H1 (cell line): ENCODE results near the gene EXOC6. TPM values are rescaled to one million over a fixed set of nuclear protein-coding genes. Genes with fewer than 3 reads are reported as not detected.

Experiments
- CTCF ChIA-PET: fragments of 300-600 bp; sonication (Branson Sonifier 250); formaldehyde crosslinking; loops from one replicate; lab custom pipeline; 2021; ENCODE audit not compliant: partially characterized antibody; lab: Charles Lee
- POLR2A ChIA-PET: fragments of 300-600 bp; sonication (Branson Sonifier 250); formaldehyde crosslinking; loops from one replicate; lab custom pipeline; 2021; ENCODE audit warnings: inconsistent platforms; ENCODE audit not compliant: partially characterized antibody; lab: Charles Lee
- DNase-seq, 2 experiments: peaks; one replicate each; pipeline versions ENCODE4 v3.0.0 to v3.0.0-alpha.2; 2010 to 2022; ENCODE audit warnings: low spot score in 2 of 2, low read depth in 1 of 2, mixed read lengths in 1 of 2
- FAIRE-seq: peaks from 2 replicates; lab custom pipeline; 2011; peaks lifted over from hg19 to GRCh38; lab: Jason Lieb, UNC
- H2AFZ ChIP-seq: 2 replicates; pipeline ENCODE4 v1.8.1; 2012; ENCODE audit warnings: low read length, inconsistent platforms
- H2AK5ac ChIP-seq: 2 replicates; pipeline ENCODE4 v1.6.1; 2013; ENCODE audit warnings: low read depth, low read length
- H2BK120ac ChIP-seq: replicated peaks from 2 replicates; pipeline ENCODE3; 2013; ENCODE audit warnings: low read depth, low read length, inconsistent platforms
- H2BK12ac ChIP-seq: 2 replicates; pipeline ENCODE4 v1.6.1; 2013; ENCODE audit warnings: low read depth, low read length
- H2BK15ac ChIP-seq: 2 replicates; pipeline ENCODE4 v1.6.1; 2013; ENCODE audit warnings: low read length
- H2BK20ac ChIP-seq: 2 replicates; pipeline ENCODE4 v1.6.1; 2013; ENCODE audit warnings: low read length
- H2BK5ac ChIP-seq: 2 replicates; pipeline ENCODE4 v1.6.1; 2013; ENCODE audit warnings: low read depth, low read length
- H3K14ac ChIP-seq: 2 replicates; pipeline ENCODE4 v1.6.1; 2013; ENCODE audit warnings: inconsistent platforms; ENCODE audit not compliant: insufficient read length
- H3K18ac ChIP-seq: 2 replicates; pipeline ENCODE4 v1.6.1; 2013; ENCODE audit warnings: low read length; ENCODE audit errors: extremely low read depth
- H3K23ac ChIP-seq: 2 replicates; pipeline ENCODE4 v1.6.1; 2013; ENCODE audit warnings: inconsistent platforms; ENCODE audit not compliant: insufficient read length
- H3K23me2 ChIP-seq: 2 replicates; pipeline ENCODE4 v1.6.1; 2013; ENCODE audit warnings: low read depth, low read length
- H3K27ac ChIP-seq: 2 replicates; pipeline ENCODE4 v1.6.1; 2011; ENCODE audit warnings: low read depth, low read length, inconsistent platforms
- H3K27me3 ChIP-seq, 4 experiments: replicated peaks in 1 of 4; 1 replicate in 1 of 4; 2 replicates in 3 of 4; pipeline versions ENCODE4 v1.6.1 to v1.8.1; 2011 to 2013; ENCODE audit warnings: low read length in 3 of 4, mild to moderate bottlenecking in 3 of 4, inconsistent platforms in 2 of 4, mixed read lengths in 2 of 4, moderate library complexity in 1 of 4; ENCODE audit not compliant: control insufficient read depth in 3 of 4, insufficient read depth in 3 of 4; ENCODE audit errors: extremely low read depth in 1 of 4
- H3K36me3 ChIP-seq, 4 experiments: 2 replicates each; pipeline versions ENCODE4 v1.6.1 to v1.8.1; 2011 to 2013; ENCODE audit warnings: mild to moderate bottlenecking in 4 of 4, low read length in 3 of 4, moderate library complexity in 2 of 4, control low read depth in 1 of 4, inconsistent platforms in 1 of 4; ENCODE audit not compliant: insufficient read depth in 4 of 4, control insufficient read depth in 2 of 4
- H3K4ac ChIP-seq: replicated peaks from 2 replicates; pipeline ENCODE3; 2013; ENCODE audit warnings: low read length, low read depth, mixed read lengths, inconsistent platforms; ENCODE audit not compliant: insufficient read length
- H3K4me1 ChIP-seq, 4 experiments: replicated peaks in 1 of 4; 1 replicate in 1 of 4; 2 replicates in 3 of 4; pipeline versions ENCODE4 v1.6.1 to v1.8.1; 2011 to 2013; ENCODE audit warnings: low read length in 3 of 4, inconsistent platforms in 2 of 4, mixed read lengths in 1 of 4; ENCODE audit not compliant: insufficient read depth in 4 of 4, control insufficient read depth in 3 of 4
- H3K4me2 ChIP-seq, 2 experiments: 2 replicates each; pipeline versions ENCODE4 v1.6.1 to v1.8.1; 2011 to 2013; ENCODE audit warnings: low read depth in 2 of 2, low read length in 2 of 2, control low read depth in 1 of 2, inconsistent platforms in 1 of 2, mild to moderate bottlenecking in 1 of 2; ENCODE audit not compliant: insufficient read depth in 1 of 2
- H3K4me3 ChIP-seq, 4 experiments: fragments of 200-600, 300-600 bp in 1 of 4; sonication (generic), shearing (Covaris generic), sonication (Bioruptor Twin) in 1 of 4; 2 replicates each; pipeline versions ENCODE4 v1.5.1 to v1.8.1; 2011 to 2016; ENCODE audit warnings: low read length in 4 of 4, low read depth in 3 of 4, control low read depth in 2 of 4, inconsistent platforms in 2 of 4, mild to moderate bottlenecking in 2 of 4, mixed read lengths in 1 of 4, moderate library complexity in 1 of 4; ENCODE audit not compliant: insufficient read depth in 2 of 4; ENCODE audit errors: extremely low read depth in 1 of 4
- H3K56ac ChIP-seq: replicated peaks from 2 replicates; pipeline ENCODE3; 2013; ENCODE audit warnings: low read depth, mild to moderate bottlenecking, mixed read lengths, low read length, inconsistent platforms; ENCODE audit not compliant: insufficient read length
- H3K79me1 ChIP-seq: 2 replicates; pipeline ENCODE4 v1.6.1; 2013; ENCODE audit warnings: low read depth, low read length, control low read depth
- H3K79me2 ChIP-seq, 2 experiments: 2 replicates each; pipeline versions ENCODE4 v1.6.1 to v1.8.1; 2012 to 2013; ENCODE audit warnings: low read length in 2 of 2, mild to moderate bottlenecking in 2 of 2, inconsistent platforms in 1 of 2; ENCODE audit not compliant: insufficient read depth in 2 of 2, control insufficient read depth in 1 of 2
- H3K9ac ChIP-seq, 4 experiments: replicated peaks in 1 of 4; 1 replicate in 1 of 4; 2 replicates in 3 of 4; pipeline versions ENCODE4 v1.6.1 to v1.8.1; 2011 to 2013; ENCODE audit warnings: low read depth in 3 of 4, low read length in 3 of 4, control low read depth in 2 of 4, mild to moderate bottlenecking in 2 of 4, moderate library complexity in 2 of 4, inconsistent platforms in 1 of 4; ENCODE audit errors: extremely low read depth in 1 of 4
- H3K9me3 ChIP-seq, 2 experiments: 2 replicates each; pipeline versions ENCODE4 v1.6.1 to v1.8.1; 2012 to 2013; ENCODE audit warnings: mild to moderate bottlenecking in 2 of 2, moderate library complexity in 2 of 2, control low read depth in 1 of 2, inconsistent platforms in 1 of 2, low read depth in 1 of 2, low read length in 1 of 2, mixed read lengths in 1 of 2; ENCODE audit not compliant: insufficient read depth in 2 of 2
- H4K20me1 ChIP-seq, 2 experiments: replicated peaks in 1 of 2; 2 replicates each; pipeline versions ENCODE3 to v1.8.1; 2011 to 2013; ENCODE audit warnings: inconsistent platforms in 2 of 2, low read length in 2 of 2, mild to moderate bottlenecking in 1 of 2; ENCODE audit not compliant: insufficient read depth in 2 of 2, control insufficient read depth in 1 of 2
- H4K5ac ChIP-seq: 2 replicates; pipeline ENCODE4 v1.6.1; 2013; ENCODE audit warnings: low read length, low read depth, mixed read lengths, inconsistent platforms; ENCODE audit not compliant: insufficient read length
- H4K8ac ChIP-seq: 2 replicates; pipeline ENCODE4 v1.8.0; 2013; ENCODE audit warnings: mild to moderate bottlenecking, moderate library complexity, low read length, inconsistent platforms; ENCODE audit not compliant: insufficient read depth; ENCODE audit errors: extremely low read depth
- H4K91ac ChIP-seq: replicated peaks from 2 replicates; pipeline ENCODE3; 2013; ENCODE audit warnings: low read length, mixed read lengths, inconsistent platforms; ENCODE audit not compliant: insufficient read length
- ATF3 ChIP-seq: IDR thresholded peaks from 2 replicates; pipeline ENCODE4 v1.6.1; 2011; ENCODE audit warnings: low read depth, mild to moderate bottlenecking, low read length; ENCODE audit not compliant: insufficient read depth
- BRCA1 ChIP-seq: IDR thresholded peaks from 2 replicates; pipeline ENCODE4 v1.6.1; 2012; ENCODE audit warnings: low read depth, low read length, improper control_type of control experiment
- CBX8 ChIP-seq: fragments of 300-800, 300-1000 bp; sonication (generic); IDR thresholded peaks from 2 replicates; pipeline ENCODE4 v1.7.1; 2016; ENCODE audit warnings: low read depth, low read length, borderline replicate concordance
- CEBPB ChIP-seq: IDR thresholded peaks from 2 replicates; pipeline ENCODE4 v1.6.1; 2012; ENCODE audit warnings: low read depth, low read length
- CREB1 ChIP-seq: IDR thresholded peaks from 2 replicates; pipeline ENCODE4 v1.6.1; 2012; ENCODE audit warnings: inconsistent platforms
- CTBP2 ChIP-seq: IDR thresholded peaks from 2 replicates; pipeline ENCODE4 v1.7.0; 2011; ENCODE audit warnings: borderline replicate concordance, mild to moderate bottlenecking, moderate library complexity, mixed read lengths, low read length; ENCODE audit not compliant: insufficient read depth, insufficient read length
- EP300 ChIP-seq, 2 experiments: IDR thresholded peaks; 1 replicate in 1 of 2; 2 replicates in 1 of 2; pipeline ENCODE4 v1.6.1; 2011 to 2012; ENCODE audit warnings: low read depth in 2 of 2, low read length in 2 of 2, mild to moderate bottlenecking in 2 of 2, borderline replicate concordance in 1 of 2, inconsistent platforms in 1 of 2, moderate library complexity in 1 of 2
- FOSL1 ChIP-seq: IDR thresholded peaks from 2 replicates; pipeline ENCODE4 v1.6.1; 2011; ENCODE audit warnings: mild to moderate bottlenecking, low read depth, low read length, moderate library complexity; ENCODE audit not compliant: insufficient read depth
- GTF2F1 ChIP-seq: IDR thresholded peaks from 2 replicates; pipeline ENCODE4 v1.6.1; 2012; ENCODE audit warnings: low read depth, low read length, improper control_type of control experiment, borderline replicate concordance
- HDAC2 ChIP-seq, 2 experiments: fragments of 300-600 bp in 1 of 2; sonication (generic) in 1 of 2; IDR thresholded peaks; 2 replicates each; pipeline ENCODE4 v1.6.1; 2011 to 2012; ENCODE audit warnings: low read depth in 2 of 2, low read length in 2 of 2, mild to moderate bottlenecking in 2 of 2, moderate library complexity in 2 of 2, borderline replicate concordance in 1 of 2, inconsistent platforms in 1 of 2
- KDM4A ChIP-seq: IDR thresholded peaks from one replicate; pipeline ENCODE4 v1.7.1; 2012; ENCODE audit warnings: low read depth, mild to moderate bottlenecking, moderate library complexity, low read length, inconsistent platforms; ENCODE audit not compliant: severe bottlenecking
- POU5F1 ChIP-seq: IDR thresholded peaks from 2 replicates; pipeline ENCODE4 v1.6.1; 2011; ENCODE audit warnings: low read depth, mild to moderate bottlenecking, low read length, moderate library complexity
- TAF7 ChIP-seq: optimal IDR thresholded peaks from 2 replicates; pipeline ENCODE3; 2011; ENCODE audit warnings: low read depth, mild to moderate bottlenecking, inconsistent platforms, low read length, moderate library complexity, borderline replicate concordance
- polyA plus RNA-seq, 7 experiments: library from polyadenylated mRNA; depleted of rRNA in 3 of 7; stranded (reverse) in 5 of 7; unstranded in 2 of 7; fragments of >200 nt in 5 of 7; fragments of 200-250 nt in 2 of 7; gene quantifications; 1 replicate in 5 of 7; 2 replicates in 1 of 7; 4 replicates in 1 of 7; pipeline versions ENCODE4 v1.2.1 to v1.2.3, GENCODE V29; 2011 to 2013; ENCODE audit warnings: missing spikeins in 2 of 7, mixed read lengths in 2 of 7
- total RNA-seq: library from RNA; stranded (reverse); fragmentation: NEBNext Ultra II Directional; extraction: Animal tissue kit (Norgen Biotek cat#: 25700); gene quantifications from 2 replicates; pipeline ENCODE4 v1.2.1, GENCODE V29; 2021

EXOC6 gene
- total and polyA plus RNA-seq, 2 of the 8 experiments (the other 6 are each of a cell fraction or from before 2014, with no cell fraction given): 1.7 to 4.5 TPM

- H2AK5ac ChIP-seq: no peak overlapping the region
- no peak for FAIRE-seq
- H2BK120ac ChIP-seq: no peak overlapping the region
- H3K18ac ChIP-seq: no peak overlapping the region
- H3K4me1 ChIP-seq: no peaks in the 10 kb centered on the region
- no peak overlapping the region for H2BK15ac ChIP-seq
- no peak overlapping the region for H3K4me2 ChIP-seq
- no peak overlapping the region for H3K4ac ChIP-seq
- H3K79me2 ChIP-seq: no peaks in the 10 kb centered on the region
- H3K14ac ChIP-seq: no peak overlapping the region
- no peak overlapping the region for H3K23ac ChIP-seq
- no peaks in the 10 kb centered on the region for H3K9me3 ChIP-seq
- H4K5ac ChIP-seq: no peak overlapping the region
- no peak overlapping the region for H2BK5ac ChIP-seq
- H3K36me3 ChIP-seq: no peaks in the 10 kb centered on the region
- no peaks in the 10 kb centered on the region for H3K27me3 ChIP-seq
- H3K4me3 ChIP-seq: no peak overlapping the region
- H2BK12ac ChIP-seq: no peak overlapping the region
- H4K8ac ChIP-seq: no peak overlapping the region
- POLR2A ChIA-PET: no interaction called here
- no peak overlapping the region for H3K27ac ChIP-seq
- H3K56ac ChIP-seq: no peak overlapping the region
- no peak overlapping the region for H3K9ac ChIP-seq
- H4K91ac ChIP-seq: no peak overlapping the region
- no peaks in the 10 kb centered on the region for H4K20me1 ChIP-seq
- H2AFZ ChIP-seq: no peak overlapping the region
- no peak for DNase-seq
- no peaks in the 10 kb centered on the region for H3K79me1 ChIP-seq
- no peak overlapping the region for H2BK20ac ChIP-seq
- CTCF ChIA-PET: interaction anchor here (1.1 kb wide), 1 partner anchor 27 kb away, joined by 4 read pairs; no protein-coding TSS in a partner anchor
- H3K23me2 ChIP-seq: no peaks in the 10 kb centered on the region
- TF ChIP-seq CEBPB: no peak
- no peak for TF ChIP-seq EP300 (IDR thresholded peaks at IDR 0.05; ENCODE audit: borderline replicate concordance in 1 of 2, low read depth in 2 of 2, low read length in 2 of 2)
- no peak for TF ChIP-seq TAF7
- no peak for TF ChIP-seq CTBP2
- TF ChIP-seq FOSL1: no peak
- no peak for TF ChIP-seq HDAC2 (IDR thresholded peaks at IDR 0.05; ENCODE audit: borderline replicate concordance in 1 of 2, low read depth in 2 of 2, low read length in 2 of 2)
- no peak for TF ChIP-seq KDM4A
- no peak for TF ChIP-seq CREB1
- TF ChIP-seq GTF2F1: no peak
- TF ChIP-seq POU5F1: no peak
- no peak for TF ChIP-seq ATF3
- no peak for TF ChIP-seq CBX8
- no peak for TF ChIP-seq BRCA1
Observed at GRCh38 chr10:92937876-92938275, 89.6 kb downstream of the EXOC6 start.
